ENCODE results near the gene TSHZ2.

Gene TSHZ2

DNA sequence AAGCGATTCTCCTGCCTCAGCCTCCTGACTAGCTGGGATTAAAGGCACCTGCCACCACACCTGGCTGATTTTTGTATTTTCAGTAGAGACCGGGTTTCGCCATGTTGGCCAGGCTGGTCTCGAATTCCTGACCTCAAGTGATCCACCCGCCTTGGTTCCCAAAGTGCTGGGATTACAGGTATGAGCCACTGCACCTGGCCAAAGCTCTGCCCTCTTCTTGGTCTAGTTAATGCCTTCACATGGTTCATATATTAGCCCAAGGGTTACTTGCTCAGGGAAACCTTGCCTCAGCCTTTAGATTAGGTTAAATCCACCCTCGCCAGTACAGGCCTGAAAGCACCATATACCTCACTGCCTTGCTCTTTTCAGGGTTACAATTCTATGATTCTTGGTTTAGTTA lies 26.1 kb downstream of the TSHZ2 start:
- no peak overlapping the region for H3K4me3 ChIP-seq (ENCODE audit: low read length)
- no CpG with 5 or more reads among the region's 6 CpGs for WGBS (ENCODE audit: insufficient coverage, insufficient read length)
- H3K27me3 ChIP-seq (ENCODE audit: control insufficient read depth, insufficient read depth, low read length): no peaks in the 10 kb centered on the region
- H3K27ac ChIP-seq (ENCODE audit: low read length): no peak overlapping the region
- no peaks in the 10 kb centered on the region for H3K4me1 ChIP-seq (ENCODE audit: control insufficient read depth, insufficient read depth, low read length)
- H3K36me3 ChIP-seq (ENCODE audit: control insufficient read depth, insufficient read depth, low read length): no peaks in the 10 kb centered on the region
- H3K9me3 ChIP-seq (ENCODE audit: control insufficient read depth, insufficient read depth, low read length): no peaks in the 10 kb centered on the region
- no peak for DNase-seq (ENCODE audit: low read depth, low spot score)

DNA sequence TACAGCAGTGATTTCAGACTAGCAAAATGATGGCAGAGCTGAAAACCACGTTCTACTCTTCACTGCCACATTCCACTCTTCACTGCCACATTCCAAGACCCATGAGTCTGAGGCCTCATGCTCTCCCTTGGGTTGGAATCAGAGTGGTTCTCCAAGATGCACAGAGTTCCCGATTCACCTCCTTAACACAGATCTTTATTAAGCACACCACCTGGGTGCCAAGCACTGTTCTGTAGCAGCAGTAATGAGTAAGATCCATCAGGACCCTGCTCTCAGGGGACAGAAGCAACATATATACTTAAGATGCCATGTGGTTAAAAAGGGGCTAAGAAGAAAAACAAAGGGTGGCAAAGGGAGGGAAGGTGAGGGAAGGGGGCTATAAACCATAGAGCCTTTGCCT lies 26.9 kb downstream of the TSHZ2 start:
- H3K4me3 ChIP-seq (ENCODE audit: low read length): no peak overlapping the region
- no peaks in the 10 kb centered on the region for H3K36me3 ChIP-seq (ENCODE audit: control insufficient read depth, insufficient read depth, low read length)
- H3K27ac ChIP-seq (ENCODE audit: low read length): no peak overlapping the region
- H3K4me1 ChIP-seq (ENCODE audit: control insufficient read depth, insufficient read depth, low read length): no peaks in the 10 kb centered on the region
- no CpG with 5 or more reads among the region's 2 CpGs for WGBS (ENCODE audit: insufficient coverage, insufficient read length)
- no peak for DNase-seq (ENCODE audit: low read depth, low spot score)
- H3K9me3 ChIP-seq (ENCODE audit: control insufficient read depth, insufficient read depth, low read length): no peaks in the 10 kb centered on the region
- H3K27me3 ChIP-seq (ENCODE audit: control insufficient read depth, insufficient read depth, low read length): no peaks in the 10 kb centered on the region

DNA sequence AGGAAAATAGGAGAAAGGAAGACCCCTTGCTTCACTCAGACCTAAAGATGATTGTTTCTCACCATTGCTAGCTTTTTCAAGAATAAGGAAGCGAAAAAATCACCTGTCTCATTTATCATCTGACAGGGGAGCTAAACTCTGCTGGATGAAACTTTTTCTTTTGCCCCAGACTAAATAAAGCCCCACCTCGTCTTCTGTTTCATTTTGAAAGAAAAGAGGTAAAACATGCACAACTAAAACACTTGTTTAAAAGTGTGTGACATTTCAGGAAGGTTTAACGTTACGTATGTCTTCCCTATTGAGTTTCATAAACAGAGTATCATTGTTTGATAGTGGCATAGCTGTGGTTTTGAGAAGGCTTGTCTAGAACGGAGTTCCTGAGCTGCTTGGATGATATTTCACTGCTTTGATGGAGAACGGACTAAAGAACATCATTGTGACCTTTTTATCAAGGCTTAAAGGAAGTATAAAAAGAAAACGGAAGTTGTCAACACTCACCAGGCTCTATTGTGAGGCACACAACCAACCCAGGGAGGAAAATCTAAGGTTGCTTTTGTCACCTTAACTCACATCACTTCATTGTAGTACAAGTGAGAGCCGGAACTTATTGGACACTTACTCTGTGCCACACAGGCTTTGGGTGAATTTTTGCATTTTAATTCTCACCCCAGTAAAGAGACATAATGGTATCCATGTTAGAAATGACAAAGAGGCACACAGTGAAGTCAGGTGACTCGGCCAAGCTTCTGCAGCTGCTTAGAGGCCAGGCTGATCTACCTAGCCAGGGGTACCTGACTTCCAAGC lies 29.5 kb downstream of the TSHZ2 start:
- Histone ChIP-seq H3K4me3 (ENCODE audit: low read length) (no peak overlapping the region), H3K4me1 (ENCODE audit: control insufficient read depth, insufficient read depth, low read length) (no peaks in the 10 kb centered on the region), H3K27me3 (ENCODE audit: control insufficient read depth, insufficient read depth, low read length) (no peaks in the 10 kb centered on the region), H3K27ac (ENCODE audit: low read length) (no peak overlapping the region), H3K36me3 (ENCODE audit: control insufficient read depth, insufficient read depth, low read length) (no peaks in the 10 kb centered on the region), H3K9me3 (ENCODE audit: control insufficient read depth, insufficient read depth, low read length) (no peaks in the 10 kb centered on the region)
- no CpG with 5 or more reads among the region's 9 CpGs for WGBS (ENCODE audit: insufficient coverage, insufficient read length)
- DNase-seq (ENCODE audit: low read depth, low spot score): no peak

DNA sequence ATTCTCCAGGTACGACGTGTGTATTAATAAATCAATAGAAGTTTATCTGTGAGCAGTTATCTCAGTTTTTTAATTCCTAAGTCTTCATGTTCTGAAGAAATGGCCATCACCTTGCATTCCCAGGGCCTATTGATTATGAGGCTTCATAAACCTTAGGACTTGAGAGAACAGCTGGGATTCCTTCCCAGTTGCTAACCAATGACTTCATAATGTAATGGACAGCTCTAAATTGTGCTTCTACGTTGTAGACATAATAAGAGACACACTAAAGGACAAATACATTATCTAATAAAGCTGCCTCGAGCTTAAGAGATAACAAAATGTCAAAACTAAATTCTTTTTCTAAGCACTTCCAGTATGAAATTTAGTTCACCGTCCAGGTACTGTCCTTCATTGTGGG lies 30.6 kb downstream of the TSHZ2 start:
- no peak overlapping the region for H3K27ac ChIP-seq (ENCODE audit: low read length)
- WGBS (ENCODE audit: insufficient coverage, insufficient read length): no CpG with 5 or more reads among the region's 5 CpGs
- no peaks in the 10 kb centered on the region for H3K4me1 ChIP-seq (ENCODE audit: control insufficient read depth, insufficient read depth, low read length)
- H3K36me3 ChIP-seq (ENCODE audit: control insufficient read depth, insufficient read depth, low read length): no peaks in the 10 kb centered on the region
- H3K9me3 ChIP-seq (ENCODE audit: control insufficient read depth, insufficient read depth, low read length): no peaks in the 10 kb centered on the region
- H3K27me3 ChIP-seq (ENCODE audit: control insufficient read depth, insufficient read depth, low read length): no peaks in the 10 kb centered on the region
- no peak overlapping the region for H3K4me3 ChIP-seq (ENCODE audit: low read length)
- no peak for DNase-seq (ENCODE audit: low read depth, low spot score)

DNA sequence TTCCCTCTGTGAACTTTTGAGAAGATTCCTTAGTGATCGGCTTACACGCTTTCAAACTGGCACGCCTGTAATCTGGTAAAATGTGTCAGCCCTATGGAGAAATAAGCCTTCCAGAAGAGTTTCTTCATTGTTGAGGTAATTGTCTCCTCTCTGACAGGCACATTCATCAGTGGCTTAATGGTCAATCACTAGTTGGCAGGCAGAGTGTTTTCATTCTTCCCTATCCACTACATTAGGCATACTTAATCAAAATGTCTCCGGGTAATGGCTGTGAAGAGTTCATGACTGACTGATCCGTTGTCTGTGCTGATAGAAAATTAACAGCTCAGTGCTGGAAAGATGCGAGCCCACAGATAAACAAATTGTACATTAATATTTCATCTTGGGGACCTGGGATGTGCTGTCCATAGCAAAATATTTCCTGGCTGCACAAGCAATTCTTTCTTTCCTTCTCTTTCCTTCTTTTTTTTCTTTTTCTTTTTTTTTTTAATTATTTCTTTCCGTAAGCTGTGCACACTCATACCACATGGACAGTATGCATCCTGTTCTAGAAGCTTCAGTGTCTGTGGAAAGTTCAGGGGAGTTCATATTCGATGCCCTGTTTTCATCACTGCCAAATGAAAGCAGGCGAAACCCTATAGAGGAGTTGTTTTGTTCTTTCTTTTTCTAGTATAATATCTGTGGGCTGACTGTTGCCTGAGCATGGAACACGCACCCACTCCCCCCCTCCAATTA lies 31.4 kb downstream of the TSHZ2 start:
- no peak overlapping the region for H3K27ac ChIP-seq (ENCODE audit: low read length)
- no peak overlapping the region for H3K4me3 ChIP-seq (ENCODE audit: low read length)
- no peak for DNase-seq (ENCODE audit: low read depth, low spot score)
- H3K9me3 ChIP-seq (ENCODE audit: control insufficient read depth, insufficient read depth, low read length): no peaks in the 10 kb centered on the region
- no peaks in the 10 kb centered on the region for H3K36me3 ChIP-seq (ENCODE audit: control insufficient read depth, insufficient read depth, low read length)
- H3K4me1 ChIP-seq (ENCODE audit: control insufficient read depth, insufficient read depth, low read length): no peaks in the 10 kb centered on the region
- no peaks in the 10 kb centered on the region for H3K27me3 ChIP-seq (ENCODE audit: control insufficient read depth, insufficient read depth, low read length)
- WGBS (ENCODE audit: insufficient coverage, insufficient read length): no CpG with 5 or more reads among the region's 10 CpGs

DNA sequence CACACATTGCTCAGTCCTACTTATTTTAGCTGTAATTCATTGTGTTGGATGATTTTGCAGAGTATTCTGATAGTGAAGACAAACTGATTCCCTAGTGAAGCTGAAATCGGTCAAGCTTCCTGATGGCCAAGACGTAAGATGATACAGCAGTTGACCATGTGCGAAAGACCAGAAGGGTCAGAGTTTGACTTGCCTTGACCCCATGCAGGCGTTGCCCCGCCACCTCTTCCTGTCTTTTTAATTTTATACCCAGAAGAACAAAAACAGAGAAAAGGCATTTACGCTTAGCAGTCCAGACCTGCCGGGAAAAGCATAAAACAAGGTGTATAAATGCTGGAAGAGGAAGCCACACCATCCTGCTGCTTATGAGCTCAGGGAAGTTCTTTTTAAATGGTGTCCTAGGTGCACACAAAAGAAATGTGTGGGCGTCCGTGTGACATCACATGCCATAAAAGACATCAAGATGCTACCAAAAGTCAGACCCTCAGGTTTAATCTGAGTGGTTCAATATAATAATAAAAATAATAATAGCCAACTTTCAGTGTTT lies 32.2 kb downstream of the TSHZ2 start:
- no CpG with 5 or more reads among the region's 9 CpGs for WGBS (ENCODE audit: insufficient coverage, insufficient read length)
- Histone ChIP-seq H3K4me3 (ENCODE audit: low read length) (no peak overlapping the region; the same call in 1 of the 2 replicates), H3K4me1 (ENCODE audit: control insufficient read depth, insufficient read depth, low read length) (no peaks in the 10 kb centered on the region), H3K27me3 (ENCODE audit: control insufficient read depth, insufficient read depth, low read length) (no peaks in the 10 kb centered on the region), H3K27ac (ENCODE audit: low read length) (no peak overlapping the region), H3K9me3 (ENCODE audit: control insufficient read depth, insufficient read depth, low read length) (no peaks in the 10 kb centered on the region), H3K36me3 (ENCODE audit: control insufficient read depth, insufficient read depth, low read length) (no peaks in the 10 kb centered on the region)
- DNase-seq (ENCODE audit: low read depth, low spot score): no peak

DNA sequence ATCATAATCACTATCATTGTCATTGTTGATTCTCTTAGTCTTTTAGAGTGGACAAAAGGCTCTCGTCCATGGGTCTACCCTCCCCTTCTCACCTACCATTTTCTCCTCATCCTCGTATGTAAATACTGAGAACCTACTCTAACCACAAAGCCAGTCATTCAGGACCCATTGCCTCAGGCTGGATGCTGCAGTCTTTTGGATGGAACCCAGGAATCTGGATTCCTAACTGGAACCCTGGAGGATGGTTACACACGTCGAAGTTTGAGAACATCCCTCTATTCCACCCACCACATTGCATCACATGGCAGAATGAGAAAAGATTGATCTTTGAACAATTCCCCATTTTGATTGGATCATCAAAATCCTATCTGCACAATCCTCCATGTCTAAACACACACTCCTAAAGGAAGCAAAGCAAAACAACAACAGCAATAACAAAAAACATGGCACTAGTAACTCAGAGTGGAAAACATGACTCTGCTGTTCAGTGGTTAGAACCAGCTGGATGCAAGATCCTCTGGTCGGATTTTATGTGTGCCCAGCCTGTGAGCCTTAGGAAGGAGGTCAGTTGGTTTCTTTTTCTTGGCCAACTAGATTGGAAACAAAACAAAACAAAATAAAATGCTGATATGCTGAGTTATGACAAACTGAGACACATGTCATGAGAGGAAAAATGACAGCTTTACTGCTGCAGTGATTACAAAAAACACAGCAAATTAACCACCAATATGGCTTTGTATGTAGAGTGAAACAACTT lies 38.0 kb downstream of the TSHZ2 start:
- Histone ChIP-seq H3K36me3 (ENCODE audit: control insufficient read depth, insufficient read depth, low read length) (no peaks in the 10 kb centered on the region), H3K4me1 (ENCODE audit: control insufficient read depth, insufficient read depth, low read length) (no peaks in the 10 kb centered on the region), H3K9me3 (ENCODE audit: control insufficient read depth, insufficient read depth, low read length) (no peaks in the 10 kb centered on the region), H3K27me3 (ENCODE audit: control insufficient read depth, insufficient read depth, low read length) (no peaks in the 10 kb centered on the region), H3K4me3 (ENCODE audit: low read length) (no peak overlapping the region), H3K27ac (ENCODE audit: low read length) (no peak overlapping the region)
- DNase-seq (ENCODE audit: low read depth, low spot score): no peak
- WGBS (ENCODE audit: insufficient coverage, insufficient read length): no CpG with 5 or more reads among the region's 5 CpGs

DNA sequence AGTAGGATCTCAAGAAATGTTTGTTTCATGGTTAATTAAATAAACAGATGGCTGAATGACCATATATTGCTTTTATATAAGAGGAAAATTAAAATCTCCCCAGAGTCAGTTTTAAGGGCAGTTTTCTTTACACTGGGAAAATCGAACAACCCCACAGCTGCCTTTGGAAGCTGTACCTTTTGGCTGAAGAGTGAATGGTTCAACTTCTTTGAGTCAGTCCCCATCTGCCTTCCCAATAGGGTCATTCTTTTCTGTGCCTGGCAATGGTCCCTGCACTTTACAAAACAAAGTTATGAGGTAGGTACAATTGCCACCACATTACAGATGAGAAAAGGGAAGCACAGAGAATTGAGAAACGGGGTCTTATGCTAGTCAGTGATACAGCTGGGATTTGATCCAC lies 39.5 kb downstream of the TSHZ2 start:
- H3K4me3 ChIP-seq (ENCODE audit: low read length): no peak overlapping the region
- no peak for DNase-seq (ENCODE audit: low read depth, low spot score)
- WGBS (ENCODE audit: insufficient coverage, insufficient read length): no CpG with 5 or more reads among the region's 2 CpGs

DNA sequence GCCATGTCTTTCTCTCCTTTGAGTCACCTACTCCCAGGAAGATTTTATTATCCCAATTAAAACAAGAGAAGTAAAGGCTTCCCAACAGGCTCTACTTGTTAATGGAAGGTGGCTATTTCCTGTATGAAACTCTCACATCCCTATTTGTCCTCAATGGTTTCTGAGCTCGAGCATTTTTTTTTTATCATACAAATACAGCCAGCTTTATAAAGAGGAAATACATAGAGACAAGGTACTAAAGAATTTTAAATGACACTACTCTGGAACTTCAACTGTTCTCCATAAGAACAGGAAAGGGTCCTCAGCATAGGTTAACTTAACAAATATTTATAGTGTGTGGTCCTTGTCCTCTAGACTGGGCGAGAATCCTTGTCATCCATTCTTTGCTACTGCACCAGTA lies 41.0 kb downstream of the TSHZ2 start:
- Histone ChIP-seq H3K36me3 (ENCODE audit: control insufficient read depth, insufficient read depth, low read length) (no peaks in the 10 kb centered on the region), H3K4me3 (ENCODE audit: low read length) (no peak overlapping the region), H3K4me1 (ENCODE audit: control insufficient read depth, insufficient read depth, low read length) (no peaks in the 10 kb centered on the region), H3K9me3 (ENCODE audit: control insufficient read depth, insufficient read depth, low read length) (no peaks in the 10 kb centered on the region), H3K27ac (ENCODE audit: low read length) (no peak overlapping the region), H3K27me3 (ENCODE audit: control insufficient read depth, insufficient read depth, low read length) (no peaks in the 10 kb centered on the region)
- no CpG with 5 or more reads among the region's 2 CpGs for WGBS (ENCODE audit: insufficient coverage, insufficient read length)
- DNase-seq (ENCODE audit: low read depth, low spot score): no peak

More for the DNA sequence above, 39.5 kb downstream of the TSHZ2 start:
- Histone ChIP-seq H3K36me3 (ENCODE audit: control insufficient read depth, insufficient read depth, low read length) (no peaks in the 10 kb centered on the region), H3K4me1 (ENCODE audit: control insufficient read depth, insufficient read depth, low read length) (no peaks in the 10 kb centered on the region), H3K27me3 (ENCODE audit: control insufficient read depth, insufficient read depth, low read length) (no peaks in the 10 kb centered on the region), H3K9me3 (ENCODE audit: control insufficient read depth, insufficient read depth, low read length) (no peaks in the 10 kb centered on the region), H3K27ac (ENCODE audit: low read length) (no peak overlapping the region)

DNA sequence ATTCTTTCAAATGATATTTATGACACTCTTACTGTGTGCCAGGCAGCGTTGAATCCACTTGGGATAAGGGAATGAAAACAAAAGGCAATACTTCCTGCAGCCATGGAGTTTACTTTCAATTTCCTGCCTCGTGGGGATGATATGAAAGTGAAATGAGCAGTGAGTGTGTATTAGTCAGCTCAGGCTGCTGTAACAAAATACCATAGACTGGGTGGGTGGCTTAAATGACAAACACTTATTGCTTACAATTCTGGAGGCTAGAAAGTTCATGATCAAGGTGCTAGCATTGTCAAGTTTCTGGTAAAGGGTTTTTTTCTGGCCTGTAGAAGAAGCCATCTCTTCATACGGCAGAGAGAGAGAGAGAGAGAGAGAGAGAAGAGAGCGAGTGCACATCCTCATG lies 41.7 kb downstream of the TSHZ2 start:
- no peaks in the 10 kb centered on the region for H3K27me3 ChIP-seq (ENCODE audit: control insufficient read depth, insufficient read depth, low read length)
- H3K4me3 ChIP-seq (ENCODE audit: low read length): no peak overlapping the region
- DNase-seq (ENCODE audit: low read depth, low spot score): no peak
- no peaks in the 10 kb centered on the region for H3K4me1 ChIP-seq (ENCODE audit: control insufficient read depth, insufficient read depth, low read length)
- H3K9me3 ChIP-seq (ENCODE audit: control insufficient read depth, insufficient read depth, low read length): no peaks in the 10 kb centered on the region
- H3K36me3 ChIP-seq (ENCODE audit: control insufficient read depth, insufficient read depth, low read length): no peaks in the 10 kb centered on the region
- no peak overlapping the region for H3K27ac ChIP-seq (ENCODE audit: low read length)
- no CpG with 5 or more reads among the region's 4 CpGs for WGBS (ENCODE audit: insufficient coverage, insufficient read length)
